AG04449 (cell line): Measurements from ENCODE around the gene TXNRD2.
A peak's percentile ranks its signal among the peaks of the same experiment; 100 is the strongest.

Experiments
- CTCF ChIA-PET: fragments of 350-600 bp; formaldehyde crosslinking; extraction: SDS; loops from one replicate; lab custom pipeline; 2021; ENCODE audit warnings: antibody characterized with exemption; lab: Yijun Ruan, JAX
- POLR2A ChIA-PET: fragments of 400-600, 350-600 bp; formaldehyde crosslinking; extraction: SDS; loops from one replicate; lab custom pipeline; 2020; ENCODE audit warnings: antibody characterized with exemption, inconsistent platforms; lab: Yijun Ruan, JAX
- DNase-seq: peaks from one replicate; pipeline ENCODE4 v3.0.0-alpha.2; 2010; ENCODE audit warnings: low read depth, low spot score
- H3K4me3 ChIP-seq: 2 replicates; pipeline ENCODE4 v1.5.1; 2011; ENCODE audit warnings: low read depth, mild to moderate bottlenecking, control low read depth, low read length
- CTCF ChIP-seq: IDR thresholded peaks from one replicate; pipeline ENCODE4 v1.5.1; 2011; ENCODE audit warnings: mild to moderate bottlenecking, moderate library complexity, low read length, control low read depth, inconsistent platforms; ENCODE audit not compliant: insufficient read depth; ENCODE audit errors: missing control alignments

The TXNRD2 gene

GRCh38 chr22:19859861-19860510 lies 81.6 kb downstream of the TXNRD2 start:
- CTCF ChIA-PET: no interaction called here
- no peak overlapping the region for H3K4me3 ChIP-seq
- POLR2A ChIA-PET: no interaction called here
- no peak for DNase-seq
- no peak for TF ChIP-seq CTCF

GRCh38 chr22:19857382-19857781 lies 84.2 kb downstream of the TXNRD2 start:
- DNase-seq: no peak
- no peak overlapping the region for H3K4me3 ChIP-seq
- POLR2A ChIA-PET: no interaction called here
- CTCF ChIA-PET: no interaction called here
- no peak for TF ChIP-seq CTCF

GRCh38 chr22:19855504-19856409 lies 85.9 kb downstream of the TXNRD2 start:
- no peak for DNase-seq
- H3K4me3 ChIP-seq: peak overlapping the region; percentile 82
- POLR2A ChIA-PET: interaction anchor here (0.6 to 1.9 kb wide), 4 partner anchors 8 to 126 kb away, joined by 3 to 5 read pairs (median 4); no protein-coding TSS in a partner anchor
- CTCF ChIA-PET: interaction anchor here (0.8 to 2.1 kb wide), 3 partner anchors 10 to 125 kb away, joined by 3 to 10 read pairs (median 4); no protein-coding TSS in a partner anchor
- no peak for TF ChIP-seq CTCF

- TF ChIP-seq CTCF: peak; percentile 41
- POLR2A ChIA-PET: interaction anchor here (0.6 to 1.9 kb wide), 5 partner anchors 9 to 125 kb away, joined by 3 to 5 read pairs (median 4); no protein-coding TSS in a partner anchor
- H3K4me3 ChIP-seq: peak within 1 kb of the TSS; percentile 82
- CTCF ChIA-PET: interaction anchor here (0.9 to 2.1 kb wide), 5 partner anchors 11 to 125 kb away, joined by 3 to 10 read pairs (median 6); no protein-coding TSS in a partner anchor
- DNase-seq: peak; percentile 51
These were observed 86.7 kb downstream of the TXNRD2 start, which contains the start of the genes GNB1L and RTL10 for GRCh38 chr22:19854778-19855503. TSS of gene GNB1L (minus strand) at chr22:19854874. CDS start at chr22:19821355, 33,519 bp downstream. TSS of gene RTL10 (minus strand) at chr22:19854874. CDS start at chr22:19852261, 2,613 bp downstream.

- peak overlapping the region; percentile 82 for H3K4me3 ChIP-seq
- no peak for DNase-seq
- no peak for TF ChIP-seq CTCF
- CTCF ChIA-PET: interaction anchor here (0.9 to 1.5 kb wide), 3 partner anchors 12 to 124 kb away, joined by 3 to 6 read pairs (median 6); no protein-coding TSS in a partner anchor
- POLR2A ChIA-PET: interaction anchor here (0.9 to 1.9 kb wide), 3 partner anchors 9 to 24 kb away, joined by 3 to 5 read pairs (median 4); no protein-coding TSS in a partner anchor
These were observed 87.5 kb downstream of the TXNRD2 start for GRCh38 chr22:19853879-19854777.
